ENCODE data around the gene CD68. TPM values are rescaled to one million over a fixed set of nuclear protein-coding genes. Genes with fewer than 3 reads are reported as not detected.

CD68 gene
- total RNA-seq, 1 donor from 2014 or later, result 40.0 TPM

- Histone ChIP-seq H3K36me3 (no peaks in the 10 kb centered on the region), H3K4me3 (no peak overlapping the region), H3K4me1 (no peaks in the 10 kb centered on the region), H3K27ac (no peak overlapping the region), H3K27me3 (no peaks in the 10 kb centered on the region), H3K9me3 (peaks cover 5% of the 10 kb centered on the region)
- TF ChIP-seq CTCF (IDR thresholded peaks at IDR 0.05), result no peak
- TF ChIP-seq POLR2A (IDR thresholded peaks at IDR 0.05), result no peak
- no peak for TF ChIP-seq POLR2AphosphoS5 (IDR thresholded peaks at IDR 0.05; ENCODE audit: insufficient read depth in 1 of 2, low read depth in 1 of 2)
- DNase-seq (ENCODE audit: extremely low spot score in 2 of 2), result no peak
- intact Hi-C loops (cut with DNase I), result no loop called here
Measured at GRCh38 chr17:7541074-7541621, 38.3 kb upstream of the CD68 start.

GRCh38 chr17:7544911-7545310, 34.5 kb upstream of the CD68 start:
- no peaks in the 10 kb centered on the region for H3K27me3 ChIP-seq
- DNase-seq (ENCODE audit: extremely low spot score in 2 of 2), result no peak
- H3K9me3 ChIP-seq, result no peaks in the 10 kb centered on the region
- intact Hi-C loops (cut with DNase I), result no loop called here
- H3K27ac ChIP-seq, result no peak overlapping the region
- no peak for TF ChIP-seq POLR2A (IDR thresholded peaks at IDR 0.05)
- no peak for TF ChIP-seq POLR2AphosphoS5 (IDR thresholded peaks at IDR 0.05; ENCODE audit: insufficient read depth in 1 of 2, low read depth in 1 of 2)
- TF ChIP-seq CTCF (IDR thresholded peaks at IDR 0.05), result no peak
- peaks cover 18% of the 10 kb centered on the region for H3K4me1 ChIP-seq
- no peaks in the 10 kb centered on the region for H3K36me3 ChIP-seq
- no peak overlapping the region for H3K4me3 ChIP-seq

GRCh38 chr17:7548585-7549400, 30.6 kb upstream of the CD68 start, which contains the start of gene TNFSF12:
Gene TNFSF12 (plus strand): TSS chr17:7549058. CDS start chr17:7549154, 96 bp downstream.
- DNase-seq (ENCODE audit: extremely low spot score in 2 of 2), result no peak
- TF ChIP-seq CTCF (IDR thresholded peaks at IDR 0.05) (no peak), POLR2AphosphoS5 (IDR thresholded peaks at IDR 0.05; ENCODE audit: insufficient read depth in 1 of 2, low read depth in 1 of 2) (peak in 1 of 2 donors; percentile 80), POLR2A (IDR thresholded peaks at IDR 0.05) (no peak)
- intact Hi-C loops (cut with DNase I), result no loop called here
- H3K9me3 ChIP-seq, result no peaks in the 10 kb centered on the region
- peaks cover 24% of the 10 kb centered on the region for H3K4me1 ChIP-seq
- H3K4me3 ChIP-seq, result peak within 1 kb of the TSS; percentile 54 to 81
- no peaks in the 10 kb centered on the region for H3K27me3 ChIP-seq
- peak within 1 kb of the TSS; percentile 82 for H3K27ac ChIP-seq
- H3K36me3 ChIP-seq, result no peaks in the 10 kb centered on the region

- Histone ChIP-seq H3K4me1 (peaks cover 24% of the 10 kb centered on the region), H3K4me3 (peak overlapping the region; percentile 54 to 81), H3K36me3 (no peaks in the 10 kb centered on the region), H3K27me3 (no peaks in the 10 kb centered on the region), H3K9me3 (no peaks in the 10 kb centered on the region), H3K27ac (peak overlapping the region; percentile 82)
- intact Hi-C loops (cut with DNase I), result no loop called here
- DNase-seq (ENCODE audit: extremely low spot score in 2 of 2), result no peak
- no peak for TF ChIP-seq POLR2A (IDR thresholded peaks at IDR 0.05)
- no peak for TF ChIP-seq POLR2AphosphoS5 (IDR thresholded peaks at IDR 0.05; ENCODE audit: insufficient read depth in 1 of 2, low read depth in 1 of 2)
Measured at GRCh38 chr17:7549401-7550055, 29.9 kb upstream of the CD68 start.

- Histone ChIP-seq H3K4me1 (peaks cover 24% of the 10 kb centered on the region), H3K27me3 (no peaks in the 10 kb centered on the region), H3K27ac (peak overlapping the region; percentile 82), H3K4me3 (no peak overlapping the region), H3K9me3 (no peaks in the 10 kb centered on the region), H3K36me3 (no peaks in the 10 kb centered on the region)
- no peak for TF ChIP-seq POLR2A (IDR thresholded peaks at IDR 0.05)
- TF ChIP-seq POLR2AphosphoS5 (IDR thresholded peaks at IDR 0.05; ENCODE audit: insufficient read depth in 1 of 2, low read depth in 1 of 2), result no peak
- no peak for TF ChIP-seq CTCF (IDR thresholded peaks at IDR 0.05)
- intact Hi-C loops (cut with DNase I), result no loop called here
- no peak for DNase-seq (ENCODE audit: extremely low spot score in 2 of 2)
Measured at GRCh38 chr17:7550344-7550743, 29.1 kb upstream of the CD68 start.
